ENCODE measurements around the gene S100A13. TPM values are rescaled to one million over a fixed set of nuclear protein-coding genes. Genes with fewer than 3 reads are reported as not detected.
A peak's percentile ranks its signal among the peaks of the same experiment; 100 is the strongest.

Gene S100A13
- total RNA-seq, 2 experiments from 2014 or later, result 4.8 to 10.3 TPM

GRCh38 chr1:153571706-153572105 is 55.6 kb downstream of the S100A13 start:
- H3K27ac ChIP-seq (ENCODE audit: low read depth, low read length, poor library complexity, severe bottlenecking), result no peak overlapping the region
- no peak for TF ChIP-seq EZH2phosphoT487 (IDR thresholded peaks at IDR 0.05; ENCODE audit: borderline replicate concordance, low read depth, low read length)
- TF ChIP-seq CTCF (conservative IDR thresholded peaks at IDR 0.05; ENCODE audit: low read length), result no peak
- intact Hi-C loops (cut with micrococcal nuclease; ENCODE audit: unreplicated experiment), result loop anchor here (1.0 to 5.0 kb wide), 4 partner anchors 46 to 178 kb away; partner anchors contain the start of genes ILF2 and SNAPIN
- no peaks in the 10 kb centered on the region for H3K9me2 ChIP-seq (ENCODE audit: insufficient read depth, low read length)
- ChIA-PET POLR2A (interaction anchor here (0.6 to 1.5 kb wide), 7 partner anchors 13 to 78 kb away, joined by 3 to 6 read pairs (median 3); no protein-coding TSS in a partner anchor), CTCF (ENCODE audit: unreplicated experiment) (interaction anchor here (0.6 to 1.7 kb wide), 9 partner anchors 32 to 415 kb away, joined by 3 to 6 read pairs (median 3); partner anchors contain the start of genes CHTOP and S100A1)
- no TSS peak for BruUV-seq (replicated peaks)
- peaks cover 17% of the 10 kb centered on the region for H3K4me1 ChIP-seq (ENCODE audit: insufficient read depth, low read length, poor library complexity, severe bottlenecking)
- H3K4me2 ChIP-seq (ENCODE audit: low read length), result no peak overlapping the region
- no peak for DNase-seq (ENCODE audit: low spot score)
- no peak overlapping the region for H3K4me3 ChIP-seq (ENCODE audit: low read depth, low read length, poor library complexity, severe bottlenecking)
- no peaks in the 10 kb centered on the region for H4K20me1 ChIP-seq (ENCODE audit: insufficient read depth, low read length)
- 0 out of 2 replicates have a peak overlapping the region, but pooled peaks have one; percentile 22 for H2AFZ ChIP-seq (ENCODE audit: low read length)
- H3K79me2 ChIP-seq (ENCODE audit: insufficient read depth, low read depth, low read length), result no peaks in the 10 kb centered on the region
- H3K36me3 ChIP-seq (ENCODE audit: insufficient read depth, low read length), result no peaks in the 10 kb centered on the region
- H3K9me3 ChIP-seq (ENCODE audit: low read length), result no peaks in the 10 kb centered on the region

GRCh38 chr1:153570874-153571273 is 56.4 kb downstream of the S100A13 start:
- Histone ChIP-seq H3K4me3 (ENCODE audit: low read depth, low read length, poor library complexity, severe bottlenecking) (no peak overlapping the region), H3K27ac (ENCODE audit: low read depth, low read length, poor library complexity, severe bottlenecking) (no peak overlapping the region), H3K36me3 (ENCODE audit: insufficient read depth, low read length) (no peaks in the 10 kb centered on the region), H3K79me2 (ENCODE audit: insufficient read depth, low read depth, low read length) (no peaks in the 10 kb centered on the region), H3K4me1 (ENCODE audit: insufficient read depth, low read length, poor library complexity, severe bottlenecking) (peaks cover 17% of the 10 kb centered on the region), H3K4me2 (ENCODE audit: low read length) (no peak overlapping the region), H4K20me1 (ENCODE audit: insufficient read depth, low read length) (no peaks in the 10 kb centered on the region), H3K9me2 (ENCODE audit: insufficient read depth, low read length) (no peaks in the 10 kb centered on the region), H3K9me3 (ENCODE audit: low read length) (no peaks in the 10 kb centered on the region), H2AFZ (ENCODE audit: low read length) (no peak overlapping the region)
- ChIA-PET POLR2A (interaction anchor here (0.8 kb wide), 1 partner anchor 178 kb away, joined by 3 read pairs; no protein-coding TSS in a partner anchor), CTCF (ENCODE audit: unreplicated experiment) (no interaction called here)
- TF ChIP-seq CTCF (conservative IDR thresholded peaks at IDR 0.05; ENCODE audit: low read length), result no peak
- no peak for TF ChIP-seq EZH2phosphoT487 (IDR thresholded peaks at IDR 0.05; ENCODE audit: borderline replicate concordance, low read depth, low read length)
- BruUV-seq (replicated peaks), result no TSS peak
- no peak for DNase-seq (ENCODE audit: low spot score)
- intact Hi-C loops (cut with micrococcal nuclease; ENCODE audit: unreplicated experiment), result loop anchor here (5.0 kb wide), 2 partner anchors 86 to 101 kb away; partner anchors contain the start of genes ILF2 and SNAPIN

- H3K9me3 ChIP-seq (ENCODE audit: low read length), result no peaks in the 10 kb centered on the region
- H4K20me1 ChIP-seq (ENCODE audit: insufficient read depth, low read length), result no peaks in the 10 kb centered on the region
- ChIA-PET CTCF (ENCODE audit: unreplicated experiment) (interaction anchor here (0.7 kb wide), 1 partner anchor 65 kb away, joined by 3 read pairs; the partner anchor contains the start of gene CHTOP), POLR2A (interaction anchor here (0.5 kb wide), 1 partner anchor 91 kb away, joined by 5 read pairs; no protein-coding TSS in a partner anchor)
- no TSS peak for BruUV-seq (replicated peaks)
- no peak overlapping the region for H3K4me2 ChIP-seq (ENCODE audit: low read length)
- H3K4me3 ChIP-seq (ENCODE audit: low read depth, low read length, poor library complexity, severe bottlenecking), result no peak overlapping the region
- no peak overlapping the region for H2AFZ ChIP-seq (ENCODE audit: low read length)
- DNase-seq (ENCODE audit: low spot score), result no peak
- intact Hi-C loops (cut with micrococcal nuclease; ENCODE audit: unreplicated experiment), result no loop called here
- H3K36me3 ChIP-seq (ENCODE audit: insufficient read depth, low read length), result no peaks in the 10 kb centered on the region
- H3K79me2 ChIP-seq (ENCODE audit: insufficient read depth, low read depth, low read length), result no peaks in the 10 kb centered on the region
- H3K27ac ChIP-seq (ENCODE audit: low read depth, low read length, poor library complexity, severe bottlenecking), result no peak overlapping the region
- no peaks in the 10 kb centered on the region for H3K9me2 ChIP-seq (ENCODE audit: insufficient read depth, low read length)
- TF ChIP-seq EZH2phosphoT487 (IDR thresholded peaks at IDR 0.05; ENCODE audit: borderline replicate concordance, low read depth, low read length) (no peak), CTCF (conservative IDR thresholded peaks at IDR 0.05; ENCODE audit: low read length) (no peak)
- H3K4me1 ChIP-seq (ENCODE audit: insufficient read depth, low read length, poor library complexity, severe bottlenecking), result peaks cover 17% of the 10 kb centered on the region
These were observed 57.8 kb downstream of the S100A13 start for GRCh38 chr1:153569465-153569864.

Data from OCI-LY7 (cell line).